HG02938 (cell line): ENCODE data around the gene VIL1.

Source experiments
- ATAC-seq: cut with Tn5 transposase; IDR thresholded peaks from one replicate; pipeline ENCODE4 v1.9.1; 2021; ENCODE audit warnings: mild to moderate bottlenecking, moderate library complexity; ENCODE audit not compliant: unreplicated experiment

The VIL1 gene

DNA sequence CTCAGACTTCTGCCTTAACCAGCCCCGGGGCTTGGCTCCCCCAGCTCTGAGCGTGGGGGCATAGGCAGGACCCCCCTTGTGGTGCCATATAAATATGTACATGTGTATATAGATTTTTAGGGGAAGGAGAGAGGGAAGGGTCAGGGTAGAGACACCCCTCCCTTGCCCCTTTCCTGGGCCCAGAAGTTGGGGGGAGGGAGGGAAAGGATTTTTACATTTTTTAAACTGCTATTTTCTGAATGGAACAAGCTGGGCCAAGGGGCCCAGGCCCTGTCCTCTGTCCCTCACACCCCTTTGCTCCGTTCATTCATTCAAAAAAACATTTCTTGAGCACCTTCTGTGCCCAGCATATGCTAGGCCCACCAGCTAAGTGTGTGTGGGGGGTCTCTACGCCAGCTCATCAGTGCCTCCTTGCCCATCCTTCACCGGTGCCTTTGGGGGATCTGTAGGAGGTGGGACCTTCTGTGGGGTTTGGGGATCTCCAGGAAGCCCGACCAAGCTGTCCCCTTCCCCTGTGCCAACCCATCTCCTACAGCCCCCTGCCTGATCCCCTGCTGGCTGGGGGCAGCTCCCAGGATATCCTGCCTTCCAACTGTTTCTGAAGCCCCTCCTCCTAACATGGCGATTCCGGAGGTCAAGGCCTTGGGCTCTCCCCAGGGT is 13.7 kb upstream of the VIL1 start:
- ATAC-seq, result no peak

- ATAC-seq, result peak; percentile 19
Observed at GRCh38 chr2:218405746-218406208, 13.1 kb upstream of the VIL1 start.

DNA sequence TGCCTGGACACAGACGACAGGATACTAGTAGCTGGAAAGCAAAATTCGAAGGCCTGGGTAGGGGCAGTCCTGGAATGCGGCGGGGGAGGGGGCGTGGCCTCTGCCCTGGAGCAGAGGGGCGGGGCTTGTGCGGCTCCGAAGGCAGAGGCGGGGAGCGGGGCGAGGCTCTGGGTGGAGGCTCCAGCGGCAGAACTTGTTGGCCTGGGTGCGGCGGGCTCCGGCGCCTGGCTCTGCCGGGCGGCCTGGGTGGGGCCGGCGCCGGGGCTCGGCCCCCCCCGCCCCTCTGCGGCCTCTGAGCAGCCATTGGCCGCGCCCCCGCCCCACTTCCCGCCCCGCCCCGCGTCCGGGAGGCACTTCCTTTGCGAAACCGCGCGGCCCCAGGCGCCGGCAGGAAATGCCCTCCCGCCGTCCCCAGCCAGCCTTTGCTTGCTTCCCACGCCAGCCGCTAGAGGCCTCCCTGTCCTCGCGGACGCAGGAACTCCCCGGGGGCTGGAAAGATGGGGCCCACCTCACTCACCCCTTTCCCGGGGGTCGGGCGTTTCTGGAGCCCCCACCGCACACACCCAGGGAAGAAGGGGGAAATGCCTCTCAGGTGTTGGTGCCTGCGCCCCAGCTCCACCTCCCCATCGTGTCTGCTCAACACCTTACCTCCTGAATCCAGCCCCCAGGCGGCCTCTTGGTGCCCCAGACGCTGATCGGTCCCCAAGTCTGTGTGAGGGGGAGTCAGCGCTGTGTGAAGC is 12.5 kb upstream of the VIL1 start:
- ATAC-seq, result peak; percentile 71

DNA sequence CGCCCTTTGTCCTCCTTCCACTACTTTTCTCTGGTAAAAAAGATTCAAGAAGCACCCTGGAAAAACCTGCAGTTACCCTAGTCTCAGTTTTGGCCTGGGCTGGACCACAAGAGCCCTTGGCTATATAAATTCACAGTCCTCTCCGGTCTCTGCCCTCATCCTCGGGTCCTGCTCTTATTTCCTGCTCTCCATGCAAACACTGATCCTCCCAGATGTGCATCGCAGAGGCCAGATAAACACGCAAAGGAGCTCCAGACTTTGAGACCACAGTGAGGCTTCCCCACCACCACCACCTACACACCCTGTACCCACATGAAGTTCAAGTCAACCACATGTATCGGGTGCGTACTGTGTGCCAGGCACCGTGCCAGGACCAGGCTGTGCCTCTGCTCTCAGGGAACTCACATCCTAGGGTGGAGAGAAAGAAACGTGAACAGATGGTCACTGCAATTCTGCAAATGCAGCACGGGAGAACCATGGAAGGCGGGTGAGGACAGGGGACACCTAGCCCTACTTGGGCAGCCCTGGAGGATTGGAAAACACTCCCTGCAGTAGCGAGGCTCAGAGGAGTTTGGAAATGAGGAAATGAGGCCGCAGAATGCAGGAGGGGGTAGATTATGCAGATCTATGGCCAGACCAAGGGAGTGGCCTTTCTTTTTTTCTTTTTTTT is 11.8 kb upstream of the VIL1 start:
- ATAC-seq, result peak; percentile 4

DNA sequence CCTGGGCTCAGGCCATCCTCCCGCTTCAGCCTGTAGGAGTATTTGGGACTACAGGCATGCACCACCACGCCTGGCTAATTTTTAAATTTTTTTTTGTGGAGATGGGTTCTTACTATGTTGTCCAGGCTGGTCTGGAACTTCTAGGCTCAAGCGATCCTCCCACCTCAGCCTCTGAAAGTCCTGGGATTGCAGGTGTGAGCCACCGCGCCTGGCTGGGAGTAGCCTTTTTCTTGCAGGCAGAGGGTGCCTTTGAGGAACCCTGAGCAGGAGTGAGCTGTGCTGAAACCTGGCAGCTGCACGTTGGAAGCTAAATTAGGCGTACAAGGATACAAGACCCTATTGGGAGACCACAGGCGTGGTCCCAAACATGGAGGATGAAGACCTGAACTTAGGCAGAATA is 11.2 kb upstream of the VIL1 start:
- no peak for ATAC-seq

DNA sequence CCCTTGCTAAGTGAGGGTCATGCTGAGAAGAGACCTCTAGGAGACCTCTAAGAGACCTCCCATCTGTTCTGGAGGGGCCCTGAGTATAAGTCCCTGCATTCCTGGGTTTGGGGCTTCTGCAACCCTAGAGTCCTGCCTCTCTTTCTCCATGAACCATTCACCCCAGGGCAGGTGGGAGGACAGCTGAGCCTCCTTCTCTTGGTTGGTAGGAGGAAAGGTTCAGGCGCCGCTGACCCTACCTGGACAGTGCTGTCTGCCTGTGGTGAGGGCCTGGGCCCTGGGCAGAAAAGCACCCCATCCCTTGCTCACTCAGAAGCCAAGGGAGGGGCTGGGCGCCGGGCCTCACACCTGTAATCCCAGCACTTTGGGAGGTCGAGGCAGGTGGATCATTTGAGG is 604 bp upstream of the VIL1 start:
- ATAC-seq, result no peak

GRCh38 chr2:218419630-218420216 is 800 bp downstream of the VIL1 start:
- no peak for ATAC-seq

DNA sequence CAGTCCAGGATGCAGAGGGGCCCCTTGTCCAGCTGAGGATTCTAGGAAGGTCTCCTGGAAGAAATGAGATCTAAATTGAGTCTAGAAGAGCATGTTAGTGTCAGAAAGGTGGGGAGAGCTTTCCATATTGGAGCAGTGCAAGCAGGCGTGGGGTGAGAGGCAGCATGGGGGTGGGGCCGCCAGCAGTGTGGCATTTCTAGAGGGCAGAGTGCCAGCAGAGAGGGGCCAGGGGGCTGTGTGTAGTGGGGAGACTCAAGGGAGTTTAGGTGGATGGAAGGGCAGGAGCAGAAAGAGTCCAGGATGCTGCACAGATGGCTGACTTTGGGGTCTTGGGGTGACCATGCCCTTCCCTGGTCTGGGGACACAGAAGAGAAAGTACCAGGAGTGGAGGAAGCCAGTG is 2.1 kb downstream of the VIL1 start:
- ATAC-seq, result no peak

- ATAC-seq, result no peak
Observed at GRCh38 chr2:218422403-218423086, 3.6 kb downstream of the VIL1 start.

GRCh38 chr2:218423584-218423983 is 4.7 kb downstream of the VIL1 start:
- ATAC-seq, result no peak

DNA sequence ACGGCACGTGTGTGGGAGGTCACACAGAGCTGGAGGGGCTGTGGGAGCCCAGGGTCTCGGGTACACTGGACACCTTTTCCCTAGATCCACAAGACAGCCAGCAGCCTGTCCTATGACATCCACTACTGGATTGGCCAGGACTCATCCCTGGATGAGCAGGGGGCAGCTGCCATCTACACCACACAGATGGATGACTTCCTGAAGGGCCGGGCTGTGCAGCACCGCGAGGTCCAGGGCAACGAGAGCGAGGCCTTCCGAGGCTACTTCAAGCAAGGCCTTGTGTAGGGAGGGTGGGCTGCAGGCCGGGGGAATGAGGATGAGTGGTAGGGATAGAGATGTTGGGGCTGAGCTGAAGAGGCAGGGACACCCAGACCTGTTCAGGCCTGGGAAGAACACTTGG is 6.6 kb downstream of the VIL1 start:
- ATAC-seq, result no peak

GRCh38 chr2:218427741-218428140 is 8.8 kb downstream of the VIL1 start:
- ATAC-seq, result no peak

DNA sequence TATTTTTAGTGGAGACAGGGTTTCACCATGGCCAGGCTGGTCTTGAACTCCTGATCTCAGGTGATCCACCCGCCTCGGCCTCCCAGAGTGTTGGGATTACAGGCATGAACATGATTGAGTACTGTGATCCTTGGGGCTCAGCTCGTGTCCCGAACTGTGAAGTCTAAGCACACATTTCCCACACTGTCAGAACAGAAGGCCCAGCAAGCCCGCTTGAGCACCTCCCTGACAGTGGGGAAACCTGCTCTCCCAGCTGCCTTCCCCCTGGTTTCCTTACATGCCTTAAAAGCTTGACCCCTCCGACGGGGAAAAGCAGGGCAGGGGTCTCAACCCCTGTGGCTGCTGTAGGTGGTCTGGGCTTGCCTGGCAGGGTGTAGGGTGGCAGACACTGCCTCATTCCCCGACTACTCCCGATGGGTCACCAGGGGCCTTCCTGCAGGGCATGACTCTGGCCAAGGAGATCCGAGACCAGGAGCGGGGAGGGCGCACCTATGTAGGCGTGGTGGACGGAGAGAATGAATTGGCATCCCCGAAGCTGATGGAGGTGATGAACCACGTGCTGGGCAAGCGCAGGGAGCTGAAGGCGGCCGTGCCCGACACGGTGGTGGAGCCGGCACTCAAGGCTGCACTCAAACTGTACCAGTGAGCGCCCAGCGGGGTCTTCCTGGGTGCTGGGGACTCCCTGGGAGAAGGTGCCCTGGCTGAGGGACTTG is 10.1 kb downstream of the VIL1 start:
- no peak for ATAC-seq

- ATAC-seq, result no peak
Observed at GRCh38 chr2:218429911-218430692, 11.2 kb downstream of the VIL1 start.

DNA sequence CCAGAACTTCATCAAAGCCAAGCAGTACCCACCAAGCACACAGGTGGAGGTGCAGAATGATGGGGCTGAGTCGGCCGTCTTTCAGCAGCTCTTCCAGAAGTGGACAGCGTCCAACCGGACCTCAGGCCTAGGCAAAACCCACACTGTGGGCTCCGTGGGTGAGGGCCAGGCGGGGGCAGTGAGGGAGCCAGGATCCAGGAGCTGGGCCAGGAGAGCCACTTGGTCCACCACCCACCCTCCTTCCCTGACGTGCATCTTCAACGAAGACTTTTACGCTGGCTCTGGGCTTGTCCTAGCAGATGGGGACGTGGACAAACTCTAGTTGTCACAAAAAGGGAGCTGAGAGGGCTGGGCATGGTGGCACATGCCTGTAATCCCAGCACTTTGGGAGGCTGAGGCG is 11.8 kb downstream of the VIL1 start:
- no peak for ATAC-seq

DNA sequence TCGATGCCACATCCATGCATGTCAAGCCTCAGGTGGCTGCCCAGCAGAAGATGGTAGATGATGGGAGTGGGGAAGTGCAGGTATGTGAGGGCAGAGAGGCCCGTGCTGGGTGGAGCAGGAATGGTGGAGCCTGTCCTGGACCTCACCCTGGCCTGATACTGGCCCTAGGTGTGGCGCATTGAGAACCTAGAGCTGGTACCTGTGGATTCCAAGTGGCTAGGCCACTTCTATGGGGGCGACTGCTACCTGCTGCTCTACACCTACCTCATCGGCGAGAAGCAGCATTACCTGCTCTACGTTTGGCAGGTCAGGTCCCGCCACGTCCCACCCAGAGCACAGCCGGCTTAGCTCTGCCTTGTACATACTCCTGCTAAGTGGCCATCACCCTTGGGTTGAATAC is 13.0 kb downstream of the VIL1 start:
- ATAC-seq, result no peak

DNA sequence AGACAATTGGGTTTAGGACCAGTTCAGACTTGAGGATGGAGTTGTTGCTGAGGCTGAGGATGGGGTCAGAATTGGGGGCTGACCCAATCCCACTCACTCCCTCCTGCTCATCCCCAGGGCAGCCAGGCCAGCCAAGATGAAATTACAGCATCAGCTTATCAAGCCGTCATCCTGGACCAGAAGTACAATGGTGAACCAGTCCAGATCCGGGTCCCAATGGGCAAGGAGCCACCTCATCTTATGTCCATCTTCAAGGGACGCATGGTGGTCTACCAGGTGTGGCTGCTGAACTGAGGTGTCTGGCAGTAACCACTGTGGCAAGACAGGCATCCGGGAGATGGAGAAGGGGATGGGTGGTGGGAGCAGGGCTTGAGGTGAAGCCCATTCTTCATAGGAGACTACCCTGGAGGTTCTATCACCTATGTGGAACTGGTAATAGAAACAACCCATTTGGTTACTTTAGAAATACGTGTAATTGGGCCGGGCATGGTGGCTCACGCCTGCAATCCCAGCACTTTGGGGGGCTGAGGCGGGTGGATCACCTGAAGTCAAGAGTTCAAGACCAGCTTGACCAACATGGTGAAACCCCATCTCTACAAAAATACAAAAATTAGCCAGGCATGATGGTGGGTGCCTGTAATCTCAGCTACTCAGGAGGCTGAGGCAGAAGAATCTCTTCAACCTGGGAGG is 13.9 kb downstream of the VIL1 start:
- ATAC-seq, result no peak

DNA sequence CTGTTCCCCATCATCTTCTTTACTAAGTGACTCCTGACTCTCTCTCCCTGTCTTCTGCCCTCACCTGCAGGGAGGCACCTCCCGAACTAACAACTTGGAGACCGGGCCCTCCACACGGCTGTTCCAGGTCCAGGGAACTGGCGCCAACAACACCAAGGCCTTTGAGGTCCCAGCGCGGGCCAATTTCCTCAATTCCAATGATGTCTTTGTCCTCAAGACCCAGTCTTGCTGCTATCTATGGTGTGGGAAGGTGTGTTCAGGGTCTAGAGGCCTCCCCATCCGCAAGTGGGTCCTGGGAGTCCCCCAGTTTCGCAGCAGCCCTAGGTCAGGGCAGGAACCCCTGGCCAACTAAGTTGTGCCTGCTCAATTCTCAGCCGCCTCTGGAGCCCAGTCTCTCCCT is 15.5 kb downstream of the VIL1 start:
- no peak for ATAC-seq
